GM18909 (cell line): Measurements from ENCODE around the gene HILPDA.
"Not testable (repeated sequence)": the region's sequence is repeated elsewhere in the genome, so short reads cannot be mapped to it uniquely, and the experiment has no call there.

ENCODE experiments used
- ATAC-seq: cut with Tn5 transposase; IDR thresholded peaks from one replicate; pipeline ENCODE4 v1.9.1; 2021; ENCODE audit warnings: mild to moderate bottlenecking; ENCODE audit not compliant: unreplicated experiment, poor library complexity

Gene HILPDA

GRCh38 chr7:128430207-128430606 is 25.5 kb upstream of the HILPDA start:
- no peak for ATAC-seq

DNA sequence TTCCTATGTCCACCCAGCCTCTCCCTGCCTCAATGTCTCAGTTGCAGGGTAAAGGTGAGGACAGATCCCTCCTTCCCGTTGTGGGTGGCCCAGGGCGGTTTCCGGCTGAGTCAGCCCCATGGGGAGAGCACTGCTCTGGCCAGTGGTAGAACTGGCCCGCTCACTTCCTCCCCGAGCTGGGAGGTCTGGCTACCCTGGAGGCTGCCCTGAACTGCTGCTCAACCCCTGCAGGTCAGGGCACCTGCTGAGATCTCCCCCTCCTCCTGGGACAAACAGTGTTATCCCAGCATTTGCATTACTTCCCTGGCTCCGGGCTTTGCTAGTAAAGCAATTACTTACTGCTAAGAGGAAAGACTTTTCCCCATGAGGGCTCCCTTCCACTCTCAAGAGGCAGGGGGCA is 24.5 kb upstream of the HILPDA start:
- no peak for ATAC-seq

GRCh38 chr7:128431754-128432153 is 23.9 kb upstream of the HILPDA start:
- no peak for ATAC-seq

GRCh38 chr7:128434413-128435326 is 21.0 kb upstream of the HILPDA start:
- no peak for ATAC-seq

- ATAC-seq: no peak
These were observed 20.4 kb upstream of the HILPDA start for GRCh38 chr7:128435327-128435686.

- peak; percentile 62 for ATAC-seq
These were observed 18.0 kb upstream of the HILPDA start for GRCh38 chr7:128437426-128438332.

- no peak for ATAC-seq
These were observed 13.3 kb upstream of the HILPDA start for GRCh38 chr7:128442356-128442755.

DNA sequence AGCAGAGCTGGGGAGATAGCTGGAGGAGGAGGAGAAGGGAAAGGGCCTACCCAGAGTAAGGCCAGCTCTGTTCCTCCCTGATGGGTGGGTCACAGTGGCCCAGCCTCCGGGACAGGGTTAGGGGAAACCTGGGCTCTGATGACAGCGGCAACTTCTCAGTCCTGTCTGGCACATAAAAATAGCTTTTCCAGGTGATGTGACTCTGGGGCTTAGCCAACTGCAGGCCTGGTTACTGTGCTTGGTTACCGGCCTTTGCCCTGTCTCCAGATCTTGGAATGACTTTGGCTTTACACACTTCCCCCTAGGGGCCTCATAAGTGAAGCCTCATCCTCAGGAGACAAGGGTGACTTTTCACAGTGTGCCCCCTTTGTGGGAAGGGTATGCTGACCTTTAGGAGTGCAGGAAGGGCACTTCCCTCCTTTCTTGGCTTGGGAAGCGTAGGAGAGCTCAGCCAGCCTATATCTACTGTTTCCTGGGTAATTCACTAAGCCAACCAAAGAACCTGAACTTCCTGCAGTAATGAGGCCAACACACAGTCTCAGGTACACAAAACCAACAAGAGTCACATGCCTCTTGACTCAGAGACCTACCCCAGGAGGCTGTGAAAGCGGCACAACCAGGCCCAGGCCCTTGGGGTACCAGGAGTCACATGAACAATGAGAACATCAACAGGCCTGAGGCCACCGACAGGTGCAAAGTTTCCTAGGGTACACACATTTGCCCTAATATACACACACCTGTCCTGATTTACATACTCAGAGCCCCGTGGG is 11.7 kb upstream of the HILPDA start:
- no peak for ATAC-seq

GRCh38 chr7:128446306-128446705 is 9.4 kb upstream of the HILPDA start:
- ATAC-seq: no peak

- no peak for ATAC-seq
These were observed 7.6 kb upstream of the HILPDA start for GRCh38 chr7:128447941-128448564.

DNA sequence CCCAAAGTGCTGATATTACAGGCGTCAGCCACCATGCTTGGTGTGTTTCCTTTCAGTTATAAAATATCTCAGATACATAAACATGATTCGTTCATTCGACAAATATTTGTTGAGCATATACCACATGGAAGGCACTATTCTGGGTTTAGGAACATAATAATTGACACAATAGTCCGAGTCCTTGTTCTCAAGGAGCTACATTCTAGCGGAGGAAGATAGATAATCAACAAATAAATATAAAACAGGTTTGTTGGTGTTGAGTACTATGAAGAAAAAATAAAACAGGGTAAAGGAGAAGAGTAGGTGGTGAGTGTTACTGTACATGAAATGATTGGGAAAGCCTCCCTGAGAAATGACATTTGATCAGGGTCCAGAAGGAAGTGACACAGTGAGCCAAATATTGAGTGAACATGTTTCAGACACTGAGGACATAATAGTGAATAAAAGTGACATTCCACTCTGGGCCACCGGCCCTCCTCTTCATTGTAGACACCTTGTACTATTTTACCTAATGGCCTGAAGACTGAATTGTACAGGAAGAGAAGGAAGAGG is 6.9 kb upstream of the HILPDA start:
- no peak for ATAC-seq

DNA sequence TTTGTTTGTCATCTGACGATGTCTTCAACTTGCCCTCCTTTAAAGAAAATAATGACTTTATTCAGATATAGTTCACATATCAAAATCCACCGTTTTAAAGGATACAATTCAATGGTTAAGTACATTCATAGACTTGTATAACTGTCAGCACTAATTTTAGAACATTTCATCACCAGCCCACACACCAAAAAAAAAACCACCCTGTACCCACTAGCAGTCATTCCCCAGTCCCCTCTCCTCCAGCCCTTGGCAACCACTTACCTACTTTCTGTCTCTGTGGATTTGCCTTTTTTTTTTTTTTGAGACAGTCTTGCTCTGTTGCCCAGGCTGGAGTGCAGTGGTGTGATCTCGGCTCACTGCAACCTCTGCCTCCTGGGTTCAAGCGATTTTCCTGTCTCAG is 5.3 kb upstream of the HILPDA start:
- ATAC-seq: no peak

GRCh38 chr7:128450913-128451312 is 4.8 kb upstream of the HILPDA start:
- no peak for ATAC-seq

DNA sequence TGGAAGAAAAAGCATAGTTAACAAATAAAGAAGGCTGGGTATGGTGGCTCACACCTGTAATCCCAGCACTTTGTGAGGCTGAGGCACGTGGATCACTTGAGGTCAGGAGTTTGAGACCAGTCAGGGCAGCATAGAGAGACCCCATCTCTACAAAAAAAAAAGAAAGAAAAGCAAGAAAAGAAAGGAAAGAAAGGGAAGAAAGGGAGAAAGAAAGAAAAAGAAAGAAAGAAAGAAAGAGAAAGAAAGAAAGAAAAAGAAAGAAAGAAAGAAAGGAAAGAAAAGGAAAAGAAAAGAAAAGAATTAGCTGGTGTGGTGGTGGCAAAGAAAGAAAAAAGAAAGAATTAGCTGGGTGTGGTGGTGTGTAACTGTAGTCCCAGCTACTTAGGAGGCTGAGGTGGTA is 3.1 kb upstream of the HILPDA start:
- ATAC-seq: no peak

- no peak for ATAC-seq
These were observed 1.6 kb upstream of the HILPDA start for GRCh38 chr7:128453836-128454804.

- no peak for ATAC-seq
These were observed 703 bp upstream of the HILPDA start for GRCh38 chr7:128454808-128455542.

DNA sequence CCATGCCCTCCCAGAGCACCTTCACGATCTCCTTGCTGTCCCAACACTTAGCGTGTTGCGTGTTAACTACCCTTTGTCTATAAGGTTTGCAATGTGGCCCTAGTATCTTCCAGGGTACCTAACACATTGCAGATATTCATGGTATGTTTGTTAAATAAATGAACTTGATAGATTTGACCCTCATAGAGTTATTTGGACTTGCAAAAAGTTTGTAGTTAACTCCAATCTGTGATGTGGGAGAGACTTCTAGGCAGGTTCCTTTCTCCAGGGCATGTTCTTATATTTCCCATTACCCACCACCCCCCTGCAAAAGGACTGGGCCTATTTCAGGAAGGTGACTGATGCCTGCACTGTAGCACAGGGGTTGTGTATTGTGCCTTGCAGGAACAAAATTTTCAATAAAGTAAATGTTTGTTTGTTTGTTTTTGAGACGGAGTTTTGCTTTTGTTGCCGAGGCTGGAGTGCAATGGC is 612 bp downstream of the HILPDA start:
- no peak for ATAC-seq

DNA sequence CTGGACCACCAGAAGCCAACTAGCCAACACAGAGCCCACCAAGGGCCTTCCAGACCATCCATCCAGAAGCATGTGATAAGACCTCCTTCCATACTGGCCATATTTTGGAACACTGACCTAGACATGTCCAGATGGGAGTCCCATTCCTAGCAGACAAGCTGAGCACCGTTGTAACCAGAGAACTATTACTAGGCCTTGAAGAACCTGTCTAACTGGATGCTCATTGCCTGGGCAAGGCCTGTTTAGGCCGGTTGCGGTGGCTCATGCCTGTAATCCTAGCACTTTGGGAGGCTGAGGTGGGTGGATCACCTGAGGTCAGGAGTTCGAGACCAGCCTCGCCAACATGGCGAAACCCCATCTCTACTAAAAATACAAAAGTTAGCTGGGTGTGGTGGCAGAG is 1.7 kb downstream of the HILPDA start:
- ATAC-seq: not testable (repeated sequence)
